H1 (cell line): Measurements from ENCODE around the gene RGL2. TPM values are rescaled to one million over a fixed set of nuclear protein-coding genes. Genes with fewer than 3 reads are reported as not detected.

Experiments used
- CTCF ChIA-PET: fragments of 300-600 bp; sonication (Branson Sonifier 250); formaldehyde crosslinking; loops from one replicate; lab custom pipeline; 2021; ENCODE audit not compliant: partially characterized antibody; lab: Charles Lee
- POLR2A ChIA-PET: fragments of 300-600 bp; sonication (Branson Sonifier 250); formaldehyde crosslinking; loops from one replicate; lab custom pipeline; 2021; ENCODE audit warnings: inconsistent platforms; ENCODE audit not compliant: partially characterized antibody; lab: Charles Lee
- DNase-seq, 2 experiments: peaks; one replicate each; pipeline versions ENCODE4 v3.0.0 to v3.0.0-alpha.2; 2010 to 2022; ENCODE audit warnings: low spot score in 2 of 2, low read depth in 1 of 2, mixed read lengths in 1 of 2
- FAIRE-seq: peaks from 2 replicates; lab custom pipeline; 2011; peaks lifted over from hg19 to GRCh38; lab: Jason Lieb, UNC
- H2AFZ ChIP-seq: 2 replicates; pipeline ENCODE4 v1.8.1; 2012; ENCODE audit warnings: low read length, inconsistent platforms
- H2AK5ac ChIP-seq: 2 replicates; pipeline ENCODE4 v1.6.1; 2013; ENCODE audit warnings: low read depth, low read length
- H2BK120ac ChIP-seq: replicated peaks from 2 replicates; pipeline ENCODE3; 2013; ENCODE audit warnings: low read depth, low read length, inconsistent platforms
- H2BK12ac ChIP-seq: 2 replicates; pipeline ENCODE4 v1.6.1; 2013; ENCODE audit warnings: low read depth, low read length
- H2BK15ac ChIP-seq: 2 replicates; pipeline ENCODE4 v1.6.1; 2013; ENCODE audit warnings: low read length
- H2BK20ac ChIP-seq: 2 replicates; pipeline ENCODE4 v1.6.1; 2013; ENCODE audit warnings: low read length
- H2BK5ac ChIP-seq: 2 replicates; pipeline ENCODE4 v1.6.1; 2013; ENCODE audit warnings: low read depth, low read length
- H3K14ac ChIP-seq: 2 replicates; pipeline ENCODE4 v1.6.1; 2013; ENCODE audit warnings: inconsistent platforms; ENCODE audit not compliant: insufficient read length
- H3K18ac ChIP-seq: 2 replicates; pipeline ENCODE4 v1.6.1; 2013; ENCODE audit warnings: low read length; ENCODE audit errors: extremely low read depth
- H3K23ac ChIP-seq: 2 replicates; pipeline ENCODE4 v1.6.1; 2013; ENCODE audit warnings: inconsistent platforms; ENCODE audit not compliant: insufficient read length
- H3K23me2 ChIP-seq: 2 replicates; pipeline ENCODE4 v1.6.1; 2013; ENCODE audit warnings: low read depth, low read length
- H3K27ac ChIP-seq: 2 replicates; pipeline ENCODE4 v1.6.1; 2011; ENCODE audit warnings: low read depth, low read length, inconsistent platforms
- H3K27me3 ChIP-seq, 4 experiments: replicated peaks in 1 of 4; 1 replicate in 1 of 4; 2 replicates in 3 of 4; pipeline versions ENCODE4 v1.6.1 to v1.8.1; 2011 to 2013; ENCODE audit warnings: low read length in 3 of 4, mild to moderate bottlenecking in 3 of 4, inconsistent platforms in 2 of 4, mixed read lengths in 2 of 4, moderate library complexity in 1 of 4; ENCODE audit not compliant: control insufficient read depth in 3 of 4, insufficient read depth in 3 of 4; ENCODE audit errors: extremely low read depth in 1 of 4
- H3K36me3 ChIP-seq, 4 experiments: 2 replicates each; pipeline versions ENCODE4 v1.6.1 to v1.8.1; 2011 to 2013; ENCODE audit warnings: mild to moderate bottlenecking in 4 of 4, low read length in 3 of 4, moderate library complexity in 2 of 4, control low read depth in 1 of 4, inconsistent platforms in 1 of 4; ENCODE audit not compliant: insufficient read depth in 4 of 4, control insufficient read depth in 2 of 4
- H3K4ac ChIP-seq: replicated peaks from 2 replicates; pipeline ENCODE3; 2013; ENCODE audit warnings: low read length, low read depth, mixed read lengths, inconsistent platforms; ENCODE audit not compliant: insufficient read length
- H3K4me1 ChIP-seq, 4 experiments: replicated peaks in 1 of 4; 1 replicate in 1 of 4; 2 replicates in 3 of 4; pipeline versions ENCODE4 v1.6.1 to v1.8.1; 2011 to 2013; ENCODE audit warnings: low read length in 3 of 4, inconsistent platforms in 2 of 4, mixed read lengths in 1 of 4; ENCODE audit not compliant: insufficient read depth in 4 of 4, control insufficient read depth in 3 of 4
- H3K4me2 ChIP-seq, 2 experiments: 2 replicates each; pipeline versions ENCODE4 v1.6.1 to v1.8.1; 2011 to 2013; ENCODE audit warnings: low read depth in 2 of 2, low read length in 2 of 2, control low read depth in 1 of 2, inconsistent platforms in 1 of 2, mild to moderate bottlenecking in 1 of 2; ENCODE audit not compliant: insufficient read depth in 1 of 2
- H3K4me3 ChIP-seq, 4 experiments: fragments of 200-600, 300-600 bp in 1 of 4; sonication (generic), shearing (Covaris generic), sonication (Bioruptor Twin) in 1 of 4; 2 replicates each; pipeline versions ENCODE4 v1.5.1 to v1.8.1; 2011 to 2016; ENCODE audit warnings: low read length in 4 of 4, low read depth in 3 of 4, control low read depth in 2 of 4, inconsistent platforms in 2 of 4, mild to moderate bottlenecking in 2 of 4, mixed read lengths in 1 of 4, moderate library complexity in 1 of 4; ENCODE audit not compliant: insufficient read depth in 2 of 4; ENCODE audit errors: extremely low read depth in 1 of 4
- H3K56ac ChIP-seq: replicated peaks from 2 replicates; pipeline ENCODE3; 2013; ENCODE audit warnings: low read depth, mild to moderate bottlenecking, mixed read lengths, low read length, inconsistent platforms; ENCODE audit not compliant: insufficient read length
- H3K79me1 ChIP-seq: 2 replicates; pipeline ENCODE4 v1.6.1; 2013; ENCODE audit warnings: low read depth, low read length, control low read depth
- H3K79me2 ChIP-seq, 2 experiments: 2 replicates each; pipeline versions ENCODE4 v1.6.1 to v1.8.1; 2012 to 2013; ENCODE audit warnings: low read length in 2 of 2, mild to moderate bottlenecking in 2 of 2, inconsistent platforms in 1 of 2; ENCODE audit not compliant: insufficient read depth in 2 of 2, control insufficient read depth in 1 of 2
- H3K9ac ChIP-seq, 4 experiments: replicated peaks in 1 of 4; 1 replicate in 1 of 4; 2 replicates in 3 of 4; pipeline versions ENCODE4 v1.6.1 to v1.8.1; 2011 to 2013; ENCODE audit warnings: low read depth in 3 of 4, low read length in 3 of 4, control low read depth in 2 of 4, mild to moderate bottlenecking in 2 of 4, moderate library complexity in 2 of 4, inconsistent platforms in 1 of 4; ENCODE audit errors: extremely low read depth in 1 of 4
- H3K9me3 ChIP-seq, 2 experiments: 2 replicates each; pipeline versions ENCODE4 v1.6.1 to v1.8.1; 2012 to 2013; ENCODE audit warnings: mild to moderate bottlenecking in 2 of 2, moderate library complexity in 2 of 2, control low read depth in 1 of 2, inconsistent platforms in 1 of 2, low read depth in 1 of 2, low read length in 1 of 2, mixed read lengths in 1 of 2; ENCODE audit not compliant: insufficient read depth in 2 of 2
- H4K20me1 ChIP-seq, 2 experiments: replicated peaks in 1 of 2; 2 replicates each; pipeline versions ENCODE3 to v1.8.1; 2011 to 2013; ENCODE audit warnings: inconsistent platforms in 2 of 2, low read length in 2 of 2, mild to moderate bottlenecking in 1 of 2; ENCODE audit not compliant: insufficient read depth in 2 of 2, control insufficient read depth in 1 of 2
- H4K5ac ChIP-seq: 2 replicates; pipeline ENCODE4 v1.6.1; 2013; ENCODE audit warnings: low read length, low read depth, mixed read lengths, inconsistent platforms; ENCODE audit not compliant: insufficient read length
- H4K8ac ChIP-seq: 2 replicates; pipeline ENCODE4 v1.8.0; 2013; ENCODE audit warnings: mild to moderate bottlenecking, moderate library complexity, low read length, inconsistent platforms; ENCODE audit not compliant: insufficient read depth; ENCODE audit errors: extremely low read depth
- H4K91ac ChIP-seq: replicated peaks from 2 replicates; pipeline ENCODE3; 2013; ENCODE audit warnings: low read length, mixed read lengths, inconsistent platforms; ENCODE audit not compliant: insufficient read length
- ATF2 ChIP-seq: IDR thresholded peaks from 2 replicates; pipeline ENCODE4 v1.6.1; 2012; ENCODE audit warnings: low read length, inconsistent platforms
- FOSL1 ChIP-seq: IDR thresholded peaks from 2 replicates; pipeline ENCODE4 v1.6.1; 2011; ENCODE audit warnings: mild to moderate bottlenecking, low read depth, low read length, moderate library complexity; ENCODE audit not compliant: insufficient read depth
- GABPA ChIP-seq: IDR thresholded peaks from 2 replicates; pipeline ENCODE4 v1.6.1; 2011; ENCODE audit warnings: mild to moderate bottlenecking, low read length, moderate library complexity, borderline replicate concordance; ENCODE audit not compliant: insufficient read depth
- PHF8 ChIP-seq: fragments of 200-600 bp; sonication (generic); conservative IDR thresholded peaks from 2 replicates; pipeline ENCODE4 v1.7.1; 2012; ENCODE audit warnings: low read depth, mild to moderate bottlenecking, inconsistent platforms, low read length, moderate library complexity
- POLR2AphosphoS5 ChIP-seq: IDR thresholded peaks from 2 replicates; pipeline ENCODE4 v1.6.1; 2011; ENCODE audit warnings: low read depth, low read length
- SP1 ChIP-seq: IDR thresholded peaks from 2 replicates; pipeline ENCODE4 v1.6.1; 2011; ENCODE audit warnings: low read depth, low read length
- TAF1 ChIP-seq: IDR thresholded peaks from 2 replicates; pipeline ENCODE4 v1.6.1; 2011; ENCODE audit warnings: mild to moderate bottlenecking, low read depth, low read length
- TBP ChIP-seq: IDR thresholded peaks from 2 replicates; pipeline ENCODE4 v1.6.1; 2011; ENCODE audit warnings: low read depth, low read length, improper control_type of control experiment
- YY1 ChIP-seq: IDR thresholded peaks from 2 replicates; pipeline ENCODE4 v1.6.1; 2011; ENCODE audit warnings: low read depth, mild to moderate bottlenecking, low read length
- WGBS, 2 experiments: shearing (Covaris generic) in 1 of 2; methylation state at CpG; one replicate each; pipeline versions ENCODE4 v1.1.6 to v1.1.7; 2013 to 2015; ENCODE audit warnings: low lambda C conversion rate in 2 of 2, mixed read lengths in 2 of 2, inconsistent platforms in 1 of 2, low coverage in 1 of 2, missing lambda C conversion rate in 1 of 2; ENCODE audit not compliant: insufficient replicate concordance in 2 of 2, insufficient coverage in 1 of 2, insufficient read length in 1 of 2; ENCODE audit errors: extremely low coverage in 1 of 2, missing lambda C conversion rate in 1 of 2; 5-methylcytosine and 5-hydroxymethylcytosine counted together
- polyA plus RNA-seq, 7 experiments: library from polyadenylated mRNA; depleted of rRNA in 3 of 7; stranded (reverse) in 5 of 7; unstranded in 2 of 7; fragments of >200 nt in 5 of 7; fragments of 200-250 nt in 2 of 7; gene quantifications; 1 replicate in 5 of 7; 2 replicates in 1 of 7; 4 replicates in 1 of 7; pipeline versions ENCODE4 v1.2.1 to v1.2.3, GENCODE V29; 2011 to 2013; ENCODE audit warnings: missing spikeins in 2 of 7, mixed read lengths in 2 of 7
- total RNA-seq: library from RNA; stranded (reverse); fragmentation: NEBNext Ultra II Directional; extraction: Animal tissue kit (Norgen Biotek cat#: 25700); gene quantifications from 2 replicates; pipeline ENCODE4 v1.2.1, GENCODE V29; 2021

The RGL2 gene
- total and polyA plus RNA-seq, 2 of the 8 experiments (the other 6 are each of a cell fraction or from before 2014, with no cell fraction given), result 58.1 to 80.3 TPM

DNA sequence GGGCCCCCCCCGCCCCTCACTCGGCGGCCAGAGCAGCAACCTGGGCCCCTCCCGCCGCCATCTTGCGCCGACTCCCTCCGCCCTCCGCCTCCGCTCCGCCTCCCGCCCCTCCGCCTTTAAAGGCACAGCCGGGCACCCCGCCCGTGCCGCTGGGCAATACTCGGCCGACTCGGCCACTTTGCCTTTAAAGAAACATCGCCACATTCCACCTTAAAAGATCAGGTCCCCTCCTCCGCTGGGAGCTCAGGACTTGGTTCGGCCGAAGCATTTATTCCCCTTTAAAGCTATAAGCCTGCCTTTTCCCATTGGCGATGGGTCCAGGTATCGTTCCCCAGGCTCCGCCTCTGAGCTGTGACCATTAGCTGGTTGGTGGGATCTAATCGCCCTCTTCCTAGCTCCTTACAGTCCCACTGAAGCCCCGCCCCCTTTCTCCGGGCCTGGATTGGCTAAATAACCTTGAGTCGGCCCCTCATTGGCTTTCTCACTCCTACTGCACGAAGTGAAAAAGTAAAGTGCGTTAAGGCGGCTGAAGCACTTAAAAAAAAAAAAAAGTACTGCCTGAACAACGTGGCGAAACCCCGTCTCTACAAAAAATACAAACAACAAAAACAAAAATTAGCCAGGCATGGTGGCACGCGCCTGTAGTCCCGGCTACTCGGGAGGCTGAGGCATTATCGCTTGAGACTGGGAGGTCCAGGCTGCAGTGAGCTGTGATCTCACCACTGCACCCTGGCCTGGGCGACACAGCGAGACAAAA is 19.1 kb upstream of the RGL2 start, which contains the start of gene ZBTB22:
Gene ZBTB22, minus strand, starts transcription at position 76 of the 757 bp plus-strand sequence. CDS start 828 bp downstream, outside the sequence.
- Histone ChIP-seq H3K27ac (peak within 1 kb of the TSS; percentile 83), H3K14ac (no peak within 1 kb of the TSS), H3K4me2 (peak within 1 kb of the TSS; percentile 65 to 68), H2AK5ac (no peak within 1 kb of the TSS), H3K79me1 (peaks cover 7% of the 10 kb centered on the region; the same call in 1 of the 2 replicates), H3K4ac (no peak within 1 kb of the TSS), H3K56ac (no peak within 1 kb of the TSS), H4K8ac (no peak within 1 kb of the TSS), H2BK120ac (no peak within 1 kb of the TSS), H3K9ac (peak within 1 kb of the TSS in 3 of 4 experiments; percentile 69 to 79 (median 69); a peak in 6 of 7 replicates), H3K9me3 (no peaks in the 10 kb centered on the region; a peak in 1 of 4 replicates), H3K27me3 (no peaks in the 10 kb centered on the region), H2BK5ac (peak within 1 kb of the TSS; percentile 64), H3K4me1 (peaks cover 0 to 34% (median 22%) of the 10 kb centered on the region in 4 experiments; a peak in 6 of 7 replicates), H2BK20ac (no peak within 1 kb of the TSS), H3K4me3 (peak within 1 kb of the TSS; percentile 67 to 89 (median 78)), H4K20me1 (peaks cover 2 to 5% of the 10 kb centered on the region in 2 experiments), H3K79me2 (peaks cover 0 to 32% of the 10 kb centered on the region in 2 experiments; a peak in 3 of 4 replicates), H3K18ac (no peak within 1 kb of the TSS), H2AFZ (0 out of 2 replicates have a peak within 1 kb of the TSS, but pooled peaks have one; percentile 33), H4K91ac (no peak within 1 kb of the TSS), H3K23ac (no peak within 1 kb of the TSS), H2BK15ac (no peak within 1 kb of the TSS), H3K36me3 (peaks cover 10 to 31% (median 21%) of the 10 kb centered on the region in 4 experiments; a peak in 7 of 8 replicates), H3K23me2 (peaks cover 29% of the 10 kb centered on the region), H2BK12ac (0 out of 2 replicates have a peak within 1 kb of the TSS, but pooled peaks have one; percentile 52), H4K5ac (peak within 1 kb of the TSS; percentile 17)
- ChIA-PET CTCF (interaction anchor here (0.6 to 2.7 kb wide), 10 partner anchors 11 to 385 kb away, joined by 3 to 8 read pairs (median 3); partner anchors contain the start of genes CUTA and RGL2), POLR2A (interaction anchor here (0.6 to 3.5 kb wide), 27 partner anchors 9 to 345 kb away, joined by 3 to 25 read pairs (median 4); partner anchors contain the start of genes B3GALT4, RGL2, RPS18 and SYNGAP1)
- FAIRE-seq, result no peak
- peak; percentile 95 to 96 for DNase-seq
- WGBS, 2 experiments, result 2% methylated on average over 28 of the region's 44 CpGs; no CpG with 5 or more reads in 1 of the 2 experiments
- TF ChIP-seq TBP, result peak; percentile 53; the same call in 1 of the 2 replicates
- peak; percentile 37; the same call in 1 of the 2 replicates for TF ChIP-seq SP1
- peak; percentile 53; the same call in 1 of the 2 replicates for TF ChIP-seq POLR2AphosphoS5
- TF ChIP-seq PHF8, result peak; percentile 53
- TF ChIP-seq YY1, result peak; percentile 88
- TF ChIP-seq GABPA, result no peak
- no peak for TF ChIP-seq ATF2
- no peak for TF ChIP-seq FOSL1
- TF ChIP-seq TAF1, result peak; percentile 62; the same call in 1 of the 2 replicates
